H9 (cell line): ENCODE results near the gene SDC4. TPM values are rescaled to one million over a fixed set of nuclear protein-coding genes. Genes with fewer than 3 reads are reported as not detected.
A peak's percentile ranks its signal among the peaks of the same experiment; 100 is the strongest.

Experiments used
- DNase-seq: peaks from one replicate; pipeline ENCODE4 v3.0.0-alpha.2; 2017
- H2AFZ ChIP-seq: one replicate; pipeline ENCODE4 v1.6.1; 2013; ENCODE audit warnings: mild to moderate bottlenecking, low read length, control low read depth, moderate library complexity
- H2AK5ac ChIP-seq: 2 replicates; pipeline ENCODE4 v1.6.1; 2013; ENCODE audit warnings: low read length, control low read depth, mixed read lengths; ENCODE audit not compliant: insufficient read length
- H2BK120ac ChIP-seq: one replicate; pipeline ENCODE4 v1.6.1; 2013; ENCODE audit warnings: low read depth, mild to moderate bottlenecking, low read length, control low read depth, inconsistent platforms; ENCODE audit not compliant: poor library complexity, severe bottlenecking
- H2BK12ac ChIP-seq: 2 replicates; pipeline ENCODE4 v1.6.1; 2013; ENCODE audit warnings: low read length, control low read depth, mixed read lengths, low read depth; ENCODE audit not compliant: insufficient read length
- H2BK15ac ChIP-seq: 2 replicates; pipeline ENCODE4 v1.6.1; 2013; ENCODE audit warnings: low read depth, low read length, control low read depth
- H2BK20ac ChIP-seq: one replicate; pipeline ENCODE4 v1.6.1; 2013; ENCODE audit warnings: low read depth, mild to moderate bottlenecking, low read length, control low read depth, inconsistent platforms; ENCODE audit not compliant: poor library complexity, severe bottlenecking
- H2BK5ac ChIP-seq: 2 replicates; pipeline ENCODE4 v1.6.1; 2013; ENCODE audit warnings: low read length, control low read depth, mixed read lengths; ENCODE audit not compliant: insufficient read length
- H3K14ac ChIP-seq: 2 replicates; pipeline ENCODE4 v1.6.1; 2013; ENCODE audit warnings: low read length, control low read depth; ENCODE audit not compliant: insufficient read depth
- H3K18ac ChIP-seq: 2 replicates; pipeline ENCODE4 v1.6.1; 2013; ENCODE audit warnings: low read depth, mild to moderate bottlenecking, mixed read lengths, low read length, control low read depth; ENCODE audit not compliant: insufficient read length
- H3K23ac ChIP-seq: 2 replicates; pipeline ENCODE4 v1.6.1; 2013; ENCODE audit warnings: low read length, control low read depth, mixed read lengths, low read depth; ENCODE audit not compliant: insufficient read length
- H3K23me2 ChIP-seq: 2 replicates; pipeline ENCODE4 v1.6.1; 2013; ENCODE audit warnings: low read depth, mild to moderate bottlenecking, mixed read lengths, low read length, control low read depth; ENCODE audit not compliant: insufficient read length, poor library complexity, severe bottlenecking
- H3K27ac ChIP-seq: 2 replicates; pipeline ENCODE4 v1.5.1; 2013; ENCODE audit warnings: low read length, control low read depth, mixed read lengths, low read depth; ENCODE audit not compliant: insufficient read length
- H3K27me3 ChIP-seq: 2 replicates; pipeline ENCODE4 v1.6.1; 2013; ENCODE audit warnings: low read length, control low read depth, inconsistent platforms; ENCODE audit not compliant: insufficient read depth
- H3K4ac ChIP-seq: 2 replicates; pipeline ENCODE4 v1.6.1; 2013; ENCODE audit warnings: low read depth, mild to moderate bottlenecking, control low read depth, inconsistent platforms, low read length, moderate library complexity
- H3K4me1 ChIP-seq: 2 replicates; pipeline ENCODE4 v1.6.1; 2013; ENCODE audit warnings: low read length, control low read depth, inconsistent platforms; ENCODE audit not compliant: insufficient read depth
- H3K4me2 ChIP-seq: 2 replicates; pipeline ENCODE4 v1.6.1; 2013; ENCODE audit warnings: low read length, control low read depth, mixed read lengths; ENCODE audit not compliant: insufficient read length, insufficient read depth
- H3K56ac ChIP-seq: 2 replicates; pipeline ENCODE4 v1.6.1; 2013; ENCODE audit warnings: low read depth, mild to moderate bottlenecking, mixed read lengths, low read length, control low read depth; ENCODE audit not compliant: insufficient read length
- H3K79me1 ChIP-seq: 2 replicates; pipeline ENCODE4 v1.6.1; 2013; ENCODE audit warnings: low read depth, mild to moderate bottlenecking, moderate library complexity, low read length, control low read depth, inconsistent platforms; ENCODE audit not compliant: insufficient read depth, poor library complexity, severe bottlenecking
- H3K79me2 ChIP-seq: 2 replicates; pipeline ENCODE4 v1.6.1; 2013; ENCODE audit warnings: low read length, control low read depth, inconsistent platforms; ENCODE audit not compliant: insufficient read depth
- H3K9ac ChIP-seq: 2 replicates; pipeline ENCODE4 v1.6.1; 2013; ENCODE audit warnings: low read length, control low read depth, mixed read lengths; ENCODE audit not compliant: insufficient read length; ENCODE audit errors: extremely low read depth
- H3K9me3 ChIP-seq: one replicate; pipeline ENCODE4 v1.6.1; 2013; ENCODE audit warnings: low read depth, low read length, inconsistent platforms; ENCODE audit not compliant: control insufficient read depth
- H3T11ph ChIP-seq: one replicate; pipeline ENCODE4 v1.6.1; 2013; ENCODE audit warnings: mild to moderate bottlenecking, low read length, control low read depth, inconsistent platforms
- H4K20me1 ChIP-seq: one replicate; pipeline ENCODE4 v1.6.1; 2013; ENCODE audit not compliant: control insufficient read depth, insufficient read length, insufficient read depth
- H4K5ac ChIP-seq: 2 replicates; pipeline ENCODE4 v1.6.1; 2013; ENCODE audit warnings: low read depth, mild to moderate bottlenecking, mixed read lengths, low read length, control low read depth; ENCODE audit not compliant: insufficient read length
- H4K8ac ChIP-seq: replicated peaks from 2 replicates; pipeline ENCODE4 v1.6.1; 2013; ENCODE audit warnings: low read length, control low read depth, mixed read lengths, low read depth; ENCODE audit not compliant: insufficient read length
- H4K91ac ChIP-seq: 2 replicates; pipeline ENCODE4 v1.6.1; 2013; ENCODE audit warnings: low read depth, mild to moderate bottlenecking, moderate library complexity, mixed read lengths, low read length, control low read depth; ENCODE audit not compliant: insufficient read length
- H3K27ac Mint-ChIP-seq, 3 experiments: 2 replicates in 2 of 3; 3 replicates in 1 of 3; pipeline ENCODE4 v1.8.0; 2020 to 2021; ENCODE audit warnings: mixed read lengths in 3 of 3, mild to moderate bottlenecking in 1 of 3, moderate library complexity in 1 of 3
- H3K27me3 Mint-ChIP-seq: 2 replicates; pipeline ENCODE4 v1.8.0; 2021; ENCODE audit warnings: low read depth, mild to moderate bottlenecking, moderate library complexity, mixed read lengths
- H3K36me3 Mint-ChIP-seq, 3 experiments: 2 replicates in 2 of 3; 3 replicates in 1 of 3; pipeline ENCODE4 v1.8.0; 2020 to 2021; ENCODE audit warnings: low read depth in 3 of 3, mixed read lengths in 3 of 3; ENCODE audit not compliant: insufficient read depth in 1 of 3
- H3K4me1 Mint-ChIP-seq, 2 experiments: 2 replicates each; pipeline ENCODE4 v1.8.0; 2020; ENCODE audit warnings: mixed read lengths in 2 of 2
- H3K4me3 Mint-ChIP-seq, 2 experiments: 2 replicates in 1 of 2; 3 replicates in 1 of 2; pipeline ENCODE4 v1.8.0; 2020 to 2021; ENCODE audit warnings: mild to moderate bottlenecking in 2 of 2, mixed read lengths in 2 of 2, moderate library complexity in 1 of 2
- H3K9me3 Mint-ChIP-seq, 2 experiments: 2 replicates in 1 of 2; 3 replicates in 1 of 2; pipeline ENCODE4 v1.8.0; 2020; ENCODE audit warnings: mild to moderate bottlenecking in 2 of 2, mixed read lengths in 2 of 2, moderate library complexity in 1 of 2
- WGBS: extraction: QIAGEN DNeasy Blood & Tissue Kit; methylation state at CpG from one replicate; pipeline ENCODE4 v1.1.7; 2013; ENCODE audit warnings: missing lambda C conversion rate, low lambda C conversion rate, mixed read lengths; ENCODE audit not compliant: insufficient read length; ENCODE audit errors: extremely low coverage; 5-methylcytosine and 5-hydroxymethylcytosine counted together
- long read RNA-seq: library from polyadenylated mRNA; unstranded; transcript quantifications from one replicate; pipeline ENCODE4 v2.0.0, GENCODE V29; 2020
- total RNA-seq: library from RNA; stranded (reverse); gene quantifications from 2 replicates; pipeline ENCODE4 v1.2.1, GENCODE V29; 2021
- TF ChIP-seq, protein P1 (sequence below): fragments of 200-600 bp; sonication (generic); conservative IDR thresholded peaks from 3 replicates; pipeline ENCODE4 v1.8.0; 2021; ENCODE audit warnings: antibody characterized with exemption, mild to moderate bottlenecking

Gene SDC4, protein sequence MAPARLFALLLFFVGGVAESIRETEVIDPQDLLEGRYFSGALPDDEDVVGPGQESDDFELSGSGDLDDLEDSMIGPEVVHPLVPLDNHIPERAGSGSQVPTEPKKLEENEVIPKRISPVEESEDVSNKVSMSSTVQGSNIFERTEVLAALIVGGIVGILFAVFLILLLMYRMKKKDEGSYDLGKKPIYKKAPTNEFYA
- total RNA-seq, result 50.7 and 54.3 TPM in 2 replicates
- long read RNA-seq, transcript SDC4-201 (5 exons, 2,613 nt), result major isoform, 81 of 101 reads
- long read RNA-seq, partial matches to known transcripts, result 9 of 101 reads
- long read RNA-seq, other reads (novel, unspliced or antisense), result 11 of 101 reads

DNA sequence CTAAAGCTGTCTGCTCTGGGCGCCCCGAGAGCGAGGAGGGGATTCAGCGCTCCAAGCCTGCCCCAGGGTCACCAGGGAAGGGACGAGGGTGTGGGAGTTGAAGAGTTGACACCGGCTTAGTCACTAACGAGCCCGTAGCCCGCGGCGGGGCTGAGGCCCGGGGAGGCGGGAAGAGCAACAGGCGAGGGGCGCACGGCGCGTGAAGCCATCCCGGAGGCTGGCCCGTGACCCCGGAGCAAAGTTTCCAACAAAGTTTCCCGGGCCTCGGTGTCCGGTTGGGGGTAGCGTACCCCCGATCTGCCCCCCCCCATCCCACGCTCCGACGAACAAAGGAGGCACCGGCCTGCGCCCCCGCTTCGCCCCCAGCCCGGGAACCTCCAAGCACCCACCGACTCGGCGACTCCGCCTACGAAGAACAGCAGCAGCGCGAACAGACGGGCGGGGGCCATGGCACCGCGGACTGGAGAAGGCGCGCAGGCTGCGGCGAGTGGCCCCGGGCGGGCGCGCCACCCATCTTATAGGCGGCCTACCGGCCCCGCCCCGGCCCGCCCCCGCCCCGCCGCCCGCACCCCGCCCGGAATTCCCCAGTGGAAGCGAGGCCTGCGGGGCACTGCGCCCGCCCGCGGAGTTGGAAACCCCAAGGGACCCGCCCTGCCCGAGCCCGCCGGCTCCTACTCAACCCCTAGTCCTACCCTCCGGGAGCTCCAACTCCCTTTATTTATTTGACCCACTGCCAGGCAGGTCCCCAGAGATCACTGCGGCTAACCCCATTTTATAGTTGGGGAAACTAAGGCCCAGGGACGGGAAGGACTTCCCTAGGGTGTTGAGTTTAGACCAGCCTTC lies at the start of gene SDC4:
Gene SDC4 (minus strand): TSS at position 489 of the 843 bp plus-strand sequence. CDS start 40 bp downstream, at position 449.
- Histone ChIP-seq H4K8ac (no peak within 1 kb of the TSS), H3K4ac (no peak within 1 kb of the TSS), H4K91ac (no peak within 1 kb of the TSS), H3K14ac (peak within 1 kb of the TSS; percentile 83; the same call in 1 of the 2 replicates), H2BK15ac (no peak within 1 kb of the TSS), H2AFZ (no peak within 1 kb of the TSS), H2AK5ac (no peak within 1 kb of the TSS), H3K27ac (no peak within 1 kb of the TSS), H2BK20ac (no peak within 1 kb of the TSS), H3K4me2 (peak within 1 kb of the TSS; percentile 95), H3K23ac (no peak within 1 kb of the TSS), H3K9ac (peak within 1 kb of the TSS; percentile 79), H2BK12ac (no peak within 1 kb of the TSS), H3K18ac (peak within 1 kb of the TSS; percentile 73), H3K27me3 (no peaks in the 10 kb centered on the region), H3K23me2 (peaks cover 9% of the 10 kb centered on the region), H2BK120ac (no peak within 1 kb of the TSS), H2BK5ac (no peak within 1 kb of the TSS), H4K5ac (no peak within 1 kb of the TSS), H3K79me1 (no peaks in the 10 kb centered on the region), H3K79me2 (peaks cover 3% of the 10 kb centered on the region; the same call in 1 of the 2 replicates), H3K56ac (no peak within 1 kb of the TSS), H4K20me1 (no peaks in the 10 kb centered on the region), H3T11ph (no peak within 1 kb of the TSS), H3K4me1 (peaks cover 26% of the 10 kb centered on the region; the same call in 1 of the 2 replicates), H3K9me3 (no peaks in the 10 kb centered on the region)
- Mint-ChIP-seq H3K27me3 (peaks cover 4% of the 10 kb centered on the region; the same call in 1 of the 2 replicates), H3K9me3 (no peaks in the 10 kb centered on the region), H3K36me3 (no peaks in the 10 kb centered on the region), H3K4me3 (peak within 1 kb of the TSS; percentile 82 to 90), H3K27ac (peak within 1 kb of the TSS in 2 of 3 experiments; percentile 53 to 60; a peak in 2 of 7 replicates), H3K4me1 (peaks cover 46 to 49% of the 10 kb centered on the region in 2 experiments)
- DNase-seq, result peak; percentile 63
- no CpG with 5 or more reads among the region's 77 CpGs for WGBS
- TF ChIP-seq, protein P1, sequence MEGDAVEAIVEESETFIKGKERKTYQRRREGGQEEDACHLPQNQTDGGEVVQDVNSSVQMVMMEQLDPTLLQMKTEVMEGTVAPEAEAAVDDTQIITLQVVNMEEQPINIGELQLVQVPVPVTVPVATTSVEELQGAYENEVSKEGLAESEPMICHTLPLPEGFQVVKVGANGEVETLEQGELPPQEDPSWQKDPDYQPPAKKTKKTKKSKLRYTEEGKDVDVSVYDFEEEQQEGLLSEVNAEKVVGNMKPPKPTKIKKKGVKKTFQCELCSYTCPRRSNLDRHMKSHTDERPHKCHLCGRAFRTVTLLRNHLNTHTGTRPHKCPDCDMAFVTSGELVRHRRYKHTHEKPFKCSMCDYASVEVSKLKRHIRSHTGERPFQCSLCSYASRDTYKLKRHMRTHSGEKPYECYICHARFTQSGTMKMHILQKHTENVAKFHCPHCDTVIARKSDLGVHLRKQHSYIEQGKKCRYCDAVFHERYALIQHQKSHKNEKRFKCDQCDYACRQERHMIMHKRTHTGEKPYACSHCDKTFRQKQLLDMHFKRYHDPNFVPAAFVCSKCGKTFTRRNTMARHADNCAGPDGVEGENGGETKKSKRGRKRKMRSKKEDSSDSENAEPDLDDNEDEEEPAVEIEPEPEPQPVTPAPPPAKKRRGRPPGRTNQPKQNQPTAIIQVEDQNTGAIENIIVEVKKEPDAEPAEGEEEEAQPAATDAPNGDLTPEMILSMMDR, result no peak
